BJ (cell line): ENCODE measurements around the gene CNGA3. TPM values are rescaled to one million over a fixed set of nuclear protein-coding genes. Genes with fewer than 3 reads are reported as not detected.

ENCODE experiments used
- CTCF ChIA-PET: fragments of 350-600 bp; formaldehyde crosslinking; extraction: SDS; loops from one replicate; lab custom pipeline; 2021; ENCODE audit warnings: antibody characterized with exemption, inconsistent platforms; lab: Yijun Ruan, JAX
- POLR2A ChIA-PET: fragments of 300-600 bp; sonication (Branson Sonifier 250); formaldehyde crosslinking; extraction: SDS; loops from one replicate; lab custom pipeline; 2021; ENCODE audit warnings: antibody characterized with exemption; lab: Charles Lee
- DNase-seq: peaks from one replicate; pipeline ENCODE4 v3.0.0-alpha.2; 2011; ENCODE audit warnings: low read depth
- H3K27me3 ChIP-seq: 2 replicates; pipeline ENCODE4 v1.6.0; 2011; ENCODE audit warnings: low read length; ENCODE audit not compliant: control insufficient read depth, insufficient read depth
- H3K36me3 ChIP-seq: 2 replicates; pipeline ENCODE4 v1.5.1; 2011; ENCODE audit warnings: low read length; ENCODE audit not compliant: control insufficient read depth, insufficient read depth
- H3K4me3 ChIP-seq: 2 replicates; pipeline ENCODE4 v1.5.1; 2011; ENCODE audit warnings: low read depth, mild to moderate bottlenecking, control low read depth, low read length
- CTCF ChIP-seq: IDR thresholded peaks from 2 replicates; pipeline ENCODE4 v1.5.1; 2011; ENCODE audit warnings: low read depth, mild to moderate bottlenecking, control low read depth, inconsistent platforms, low read length, moderate library complexity; ENCODE audit not compliant: insufficient read depth
- polyA plus RNA-seq: library from polyadenylated mRNA; depleted of rRNA; stranded (reverse); fragments of >200 nt; gene quantifications from 2 replicates; pipeline ENCODE4 v1.2.3, GENCODE V29; 2011

Gene CNGA3
- polyA plus RNA-seq, 1 experiment: not detected

GRCh38 chr2:98389251-98389605, 43.0 kb downstream of the CNGA3 start:
- no peak for DNase-seq
- ChIA-PET CTCF (interaction anchor here (8.0 kb wide), 1 partner anchor 690 kb away, joined by 92 read pairs; no protein-coding TSS in a partner anchor), POLR2A (no interaction called here)
- TF ChIP-seq CTCF: no peak
- Histone ChIP-seq H3K27me3 (no peaks in the 10 kb centered on the region; the same call in none of the 2 replicates), H3K36me3 (no peaks in the 10 kb centered on the region), H3K4me3 (no peak overlapping the region)

- no peak for DNase-seq
- CTCF ChIA-PET: interaction anchor here (1.4 to 8.0 kb wide), 3 partner anchors 11 to 800 kb away, joined by 3 to 92 read pairs (median 4); no protein-coding TSS in a partner anchor
Measured at GRCh38 chr2:98390571-98391476, 44.6 kb downstream of the CNGA3 start.

GRCh38 chr2:98391581-98392270, 45.5 kb downstream of the CNGA3 start:
- Histone ChIP-seq H3K27me3 (no peaks in the 10 kb centered on the region), H3K36me3 (no peaks in the 10 kb centered on the region), H3K4me3 (no peak overlapping the region)
- POLR2A ChIA-PET: no interaction called here
- CTCF ChIA-PET: interaction anchor here (1.2 to 1.7 kb wide), 3 partner anchors 10 to 801 kb away, joined by 3 to 5 read pairs (median 4); no protein-coding TSS in a partner anchor
- no peak for TF ChIP-seq CTCF
- no peak for DNase-seq

More at GRCh38 chr2:98390571-98391476, 44.6 kb downstream of the CNGA3 start:
- TF ChIP-seq CTCF: no peak
- Histone ChIP-seq H3K4me3 (no peak overlapping the region), H3K36me3 (no peaks in the 10 kb centered on the region), H3K27me3 (no peaks in the 10 kb centered on the region)
- POLR2A ChIA-PET: no interaction called here

GRCh38 chr2:98393354-98393753, 47.1 kb downstream of the CNGA3 start:
- ChIA-PET CTCF (no interaction called here), POLR2A (no interaction called here)
- Histone ChIP-seq H3K4me3 (no peak overlapping the region), H3K27me3 (no peaks in the 10 kb centered on the region), H3K36me3 (no peaks in the 10 kb centered on the region)
- TF ChIP-seq CTCF: no peak
- no peak for DNase-seq
